ENCODE measurements around the gene AGBL2. TPM values are rescaled to one million over a fixed set of nuclear protein-coding genes. Genes with fewer than 3 reads are reported as not detected.

AGBL2 gene
- total and polyA plus RNA-seq, 8 donors = 0.51 to 4.3 (median 1.2) TPM

- no peak for TF ChIP-seq CTCF (IDR thresholded peaks at IDR 0.05)
- Histone ChIP-seq H3K27ac (no peak overlapping the region), H3K36me3 (peaks cover 4 to 60% (median 4%) of the 10 kb centered on the region in 3 donors), H3K4me1 (no peaks in the 10 kb centered on the region), H3K4me3 (no peak overlapping the region), H3K9me3 (no peaks in the 10 kb centered on the region), H3K27me3 (no peaks in the 10 kb centered on the region)
- DNase-seq (no peak), FAIRE-seq (no peak), ATAC-seq (no peak)
- intact Hi-C loops (cut with DNase I) = no loop called here
- WGBS, 2 donors = 96 to 98% methylated on average over 8 of the region's 8 CpGs
These were observed 88.9 kb downstream of the AGBL2 start for GRCh38 chr11:47626234-47626633.

GRCh38 chr11:47620836-47621378 is 94.3 kb downstream of the AGBL2 start:
- Histone ChIP-seq H3K9me3 (no peaks in the 10 kb centered on the region), H3K27ac (no peak overlapping the region), H3K4me1 (no peaks in the 10 kb centered on the region), H3K36me3 (peaks cover 4 to 40% (median 6%) of the 10 kb centered on the region in 3 donors), H3K27me3 (no peaks in the 10 kb centered on the region), H3K4me3 (no peak overlapping the region)
- 91 to 95% methylated on average over 2 of the region's 2 CpGs for WGBS, 2 donors
- intact Hi-C loops (cut with DNase I) = no loop called here
- TF ChIP-seq CTCF (IDR thresholded peaks at IDR 0.05) = no peak
- DNase-seq (no peak), FAIRE-seq (no peak), ATAC-seq (no peak)

GRCh38 chr11:47617417-47617809 is 97.8 kb downstream of the AGBL2 start:
- H3K4me3 ChIP-seq = no peak overlapping the region
- no peak for TF ChIP-seq CTCF (IDR thresholded peaks at IDR 0.05)
- no peak overlapping the region for H3K27ac ChIP-seq
- no peak for FAIRE-seq
- H3K36me3 ChIP-seq = peaks cover 2 to 20% (median 6%) of the 10 kb centered on the region in 3 donors
- WGBS, 2 donors = 50 to 52% methylated on average over 3 of the region's 3 CpGs
- peak in 2 of 4 donors; percentile 18 to 52 for ATAC-seq
- DNase-seq = no peak
- no peaks in the 10 kb centered on the region for H3K27me3 ChIP-seq
- intact Hi-C loops (cut with DNase I) = no loop called here
- no peaks in the 10 kb centered on the region for H3K9me3 ChIP-seq
- H3K4me1 ChIP-seq = no peaks in the 10 kb centered on the region

- no peak for FAIRE-seq
- Histone ChIP-seq H3K27me3 (no peaks in the 10 kb centered on the region), H3K36me3 (peaks cover 0 to 15% (median 6%) of the 10 kb centered on the region in 3 donors), H3K4me1 (no peaks in the 10 kb centered on the region), H3K4me3 (no peak overlapping the region), H3K27ac (no peak overlapping the region), H3K9me3 (no peaks in the 10 kb centered on the region)
- intact Hi-C loops (cut with DNase I) = no loop called here
- 83 to 88% methylated on average over 10 of the region's 10 CpGs for WGBS, 2 donors
- peak in 2 of 4 donors; percentile 10 to 11 for TF ChIP-seq CTCF (IDR thresholded peaks at IDR 0.05)
- peak; percentile 46 to 86 (median 78) for ATAC-seq
- DNase-seq = peak in 2 of 6 donors; percentile 27 to 40
These were observed 98.3 kb downstream of the AGBL2 start for GRCh38 chr11:47616726-47617416.

GRCh38 chr11:47615249-47615648 is 99.9 kb downstream of the AGBL2 start:
- no peak for TF ChIP-seq CTCF (IDR thresholded peaks at IDR 0.05)
- Histone ChIP-seq H3K9me3 (no peaks in the 10 kb centered on the region), H3K27ac (no peak overlapping the region), H3K4me3 (no peak overlapping the region), H3K36me3 (peaks cover 0 to under 1% (median 0%) of the 10 kb centered on the region in 3 donors), H3K27me3 (no peaks in the 10 kb centered on the region), H3K4me1 (no peaks in the 10 kb centered on the region)
- FAIRE-seq (no peak), DNase-seq (no peak), ATAC-seq (no peak)
- intact Hi-C loops (cut with DNase I) = no loop called here
